ENCODE measurements around the gene CPM. TPM values are rescaled to one million over a fixed set of nuclear protein-coding genes. Genes with fewer than 3 reads are reported as not detected.
A peak's percentile ranks its signal among the peaks of the same experiment; 100 is the strongest.
"Not testable (repeated sequence)": the region's sequence is repeated elsewhere in the genome, so short reads cannot be mapped to it uniquely, and the experiment has no call there.

Gene CPM
- total RNA-seq, 1 experiment from 2014 or later, result 18.0 TPM

GRCh38 chr12:68846811-68847210, 86.2 kb downstream of the CPM start:
- in situ Hi-C loops (cut with HindIII; ENCODE audit: low pct_unique_long_range_greater_than_20kb, low sequenced_read_pairs), result no loop called here
- DNase-seq (ENCODE audit: low read depth), result no peak

DNA sequence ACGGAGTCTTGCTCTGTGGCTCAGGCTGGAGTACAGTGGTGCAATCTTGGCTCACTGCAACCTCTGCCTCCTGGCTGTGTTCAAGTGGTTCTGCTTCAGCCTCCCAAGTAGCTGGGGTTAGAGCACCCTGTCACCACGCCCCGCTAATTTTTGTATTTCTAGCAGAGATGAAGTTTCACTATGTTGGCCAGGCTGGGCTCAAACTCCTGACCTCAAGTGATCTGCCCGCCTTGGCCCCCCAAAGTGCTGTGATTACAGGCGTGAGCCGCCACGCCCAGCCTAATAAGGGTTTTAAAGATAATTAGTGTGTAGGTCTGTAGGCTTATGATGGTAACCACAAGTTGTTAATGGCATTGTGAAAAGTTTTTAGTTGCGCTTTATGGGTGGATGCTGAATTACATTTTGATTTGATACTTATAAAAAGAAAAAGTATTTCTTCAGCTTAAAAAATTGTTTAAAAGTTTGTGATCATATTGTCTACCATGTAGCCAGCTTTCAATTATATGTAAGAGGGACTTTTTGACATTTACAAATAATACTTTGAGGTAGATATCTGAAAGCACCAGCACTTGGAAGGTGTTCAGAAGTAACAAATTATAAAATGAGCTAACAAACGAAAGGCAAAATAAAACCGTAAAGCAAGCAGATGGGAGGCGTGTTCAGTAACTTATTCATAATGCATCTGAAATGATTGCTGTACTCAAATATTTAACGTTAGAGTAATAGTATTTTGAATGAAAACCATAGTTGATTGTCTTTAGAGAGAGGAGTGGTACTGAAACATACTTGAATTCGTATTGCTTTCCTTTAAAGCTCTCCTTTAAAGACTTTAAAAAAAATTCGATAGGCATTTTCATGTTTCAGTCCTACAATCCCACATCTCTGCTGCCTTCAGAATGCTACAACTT, 87.9 kb downstream of the CPM start:
- peak; percentile 41 for DNase-seq (ENCODE audit: low read depth)
- in situ Hi-C loops (cut with HindIII; ENCODE audit: low pct_unique_long_range_greater_than_20kb, low sequenced_read_pairs), result no loop called here

DNA sequence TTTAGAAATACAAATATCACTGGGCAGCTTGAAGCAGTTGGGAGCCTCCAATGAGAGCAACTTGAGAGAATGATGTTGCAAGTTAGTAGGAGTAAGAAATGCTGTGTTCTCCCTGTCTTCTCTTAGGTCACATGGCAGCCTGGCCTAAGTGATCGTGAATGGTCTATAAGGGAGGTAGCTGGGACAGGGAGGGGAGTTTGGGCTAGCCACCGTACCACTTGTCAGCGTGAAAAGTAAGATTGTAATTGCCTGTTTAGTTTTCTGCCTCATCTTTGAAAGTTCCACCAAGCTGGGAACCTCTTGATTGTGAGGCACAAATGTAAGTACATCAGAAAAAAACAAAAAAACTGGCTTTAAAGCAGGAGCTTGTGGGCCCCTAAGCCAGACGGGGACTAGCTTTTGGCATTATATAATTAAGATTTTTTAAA, 88.6 kb downstream of the CPM start:
- DNase-seq (ENCODE audit: low read depth), result no peak
- in situ Hi-C loops (cut with HindIII; ENCODE audit: low pct_unique_long_range_greater_than_20kb, low sequenced_read_pairs), result no loop called here

DNA sequence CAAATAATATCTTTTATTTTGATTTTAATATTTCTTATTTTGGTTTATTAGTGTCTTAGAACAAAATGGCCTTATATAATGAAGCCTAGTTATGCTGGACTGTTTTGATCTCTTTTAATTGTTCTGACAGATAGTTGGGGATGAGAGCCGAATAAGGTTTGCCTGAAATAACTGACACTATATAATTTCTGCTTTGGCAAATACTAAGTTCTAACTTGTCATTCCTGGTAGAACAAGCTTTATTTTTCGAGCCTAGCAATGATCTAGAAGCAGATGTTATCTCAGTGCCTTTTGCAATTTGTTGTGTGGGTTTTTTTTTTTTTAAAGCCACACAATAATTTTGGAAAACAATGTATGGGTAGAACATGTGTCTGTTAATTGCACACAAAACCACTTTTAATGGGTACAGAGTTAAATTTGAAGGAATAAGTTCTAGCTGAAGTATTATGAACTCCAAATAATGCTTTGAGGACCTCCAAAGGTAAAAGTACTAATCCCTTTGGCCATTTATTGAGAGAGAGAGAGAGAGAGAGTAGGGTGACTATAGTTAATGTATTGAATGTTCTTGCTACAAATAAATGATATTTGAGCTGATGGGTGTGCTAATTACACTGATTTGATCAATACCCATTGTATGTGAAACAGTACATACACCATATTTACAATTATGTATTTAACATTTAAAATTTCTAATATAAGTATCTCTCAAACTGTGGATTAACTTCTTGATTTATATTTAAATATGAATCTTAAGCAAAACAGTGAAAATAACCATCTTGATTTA, 90.0 kb downstream of the CPM start:
- DNase-seq (ENCODE audit: low read depth), result no peak
- in situ Hi-C loops (cut with HindIII; ENCODE audit: low pct_unique_long_range_greater_than_20kb, low sequenced_read_pairs), result no loop called here

DNA sequence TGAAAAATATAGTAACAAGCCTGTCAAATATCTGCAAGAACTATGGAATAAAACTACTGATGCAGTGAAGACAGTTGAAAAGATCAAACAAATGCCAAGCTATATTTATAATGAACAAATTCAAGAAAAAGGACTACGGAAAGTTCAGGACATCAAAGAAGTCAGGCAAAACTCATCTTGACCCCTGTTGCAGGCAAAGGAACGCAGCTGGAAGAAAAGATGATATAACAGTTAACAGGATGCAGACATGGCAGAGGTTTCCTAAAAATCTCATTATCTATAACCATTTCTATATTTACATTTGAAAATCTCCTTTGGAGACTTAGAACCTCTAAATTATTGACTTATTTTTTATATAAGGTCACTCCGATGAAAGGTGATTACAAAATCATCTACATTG, 90.8 kb downstream of the CPM start:
- DNase-seq (ENCODE audit: low read depth), result no peak
- in situ Hi-C loops (cut with HindIII; ENCODE audit: low pct_unique_long_range_greater_than_20kb, low sequenced_read_pairs), result no loop called here

DNA sequence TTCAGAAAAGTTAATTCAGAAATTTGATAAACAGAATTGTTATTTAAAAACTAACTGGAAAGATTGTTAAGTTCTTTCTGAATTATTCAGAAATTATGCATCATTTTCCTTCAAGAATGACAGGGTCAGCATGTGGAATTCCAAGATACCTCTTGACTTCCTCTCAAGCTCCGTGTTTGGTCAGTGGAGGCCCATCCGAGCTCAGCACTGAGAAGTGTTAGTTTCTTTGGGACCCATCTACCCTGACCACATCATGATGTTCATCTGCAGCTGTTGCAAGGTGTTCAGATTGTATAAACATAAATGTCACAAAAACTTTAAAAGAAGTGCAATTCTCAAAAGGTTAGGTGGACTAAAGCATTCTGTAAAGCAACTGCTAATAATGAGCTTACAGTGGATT, 91.3 kb downstream of the CPM start:
- in situ Hi-C loops (cut with HindIII; ENCODE audit: low pct_unique_long_range_greater_than_20kb, low sequenced_read_pairs), result no loop called here
- no peak for DNase-seq (ENCODE audit: low read depth)

GRCh38 chr12:68841175-68841574, 91.8 kb downstream of the CPM start:
- DNase-seq (ENCODE audit: low read depth); in situ Hi-C loops (cut with HindIII; ENCODE audit: low pct_unique_long_range_greater_than_20kb, low sequenced_read_pairs): not testable (repeated sequence)

DNA sequence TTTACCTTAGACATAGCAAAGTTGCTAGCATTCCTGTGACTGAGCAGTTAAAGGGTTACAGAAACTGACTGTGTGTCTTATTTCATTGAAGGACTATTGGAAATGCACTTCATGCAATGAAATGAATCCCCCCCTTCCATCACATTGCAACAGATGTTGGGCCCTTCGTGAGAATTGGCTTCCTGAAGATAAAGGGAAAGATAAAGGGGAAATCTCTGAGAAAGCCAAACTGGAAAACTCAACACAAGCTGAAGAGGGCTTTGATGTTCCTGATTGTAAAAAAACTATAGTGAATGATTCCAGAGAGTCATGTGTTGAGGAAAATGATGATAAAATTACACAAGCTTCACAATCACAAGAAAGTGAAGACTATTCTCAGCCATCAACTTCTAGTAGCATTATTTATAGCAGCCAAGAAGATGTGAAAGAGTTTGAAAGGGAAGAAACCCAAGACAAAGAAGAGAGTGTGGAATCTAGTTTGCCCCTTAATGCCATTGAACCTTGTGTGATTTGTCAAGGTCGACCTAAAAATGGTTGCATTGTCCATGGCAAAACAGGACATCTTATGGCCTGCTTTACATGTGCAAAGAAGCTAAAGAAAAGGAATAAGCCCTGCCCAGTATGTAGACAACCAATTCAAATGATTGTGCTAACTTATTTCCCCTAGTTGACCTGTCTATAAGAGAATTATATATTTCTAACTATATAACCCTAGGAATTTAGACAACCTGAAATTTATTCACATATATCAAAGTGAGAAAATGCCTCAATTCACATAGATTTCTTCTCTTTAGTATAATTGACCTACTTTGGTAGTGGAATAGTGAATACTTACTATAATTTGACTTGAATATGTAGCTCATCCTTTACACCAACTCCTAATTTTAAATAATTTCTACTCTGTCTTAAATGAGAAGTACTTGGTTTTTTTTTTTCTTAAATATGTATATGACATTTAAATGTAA, 93.5 kb downstream of the CPM start:
- DNase-seq (ENCODE audit: low read depth), result no peak
- in situ Hi-C loops (cut with HindIII; ENCODE audit: low pct_unique_long_range_greater_than_20kb, low sequenced_read_pairs), result no loop called here

DNA sequence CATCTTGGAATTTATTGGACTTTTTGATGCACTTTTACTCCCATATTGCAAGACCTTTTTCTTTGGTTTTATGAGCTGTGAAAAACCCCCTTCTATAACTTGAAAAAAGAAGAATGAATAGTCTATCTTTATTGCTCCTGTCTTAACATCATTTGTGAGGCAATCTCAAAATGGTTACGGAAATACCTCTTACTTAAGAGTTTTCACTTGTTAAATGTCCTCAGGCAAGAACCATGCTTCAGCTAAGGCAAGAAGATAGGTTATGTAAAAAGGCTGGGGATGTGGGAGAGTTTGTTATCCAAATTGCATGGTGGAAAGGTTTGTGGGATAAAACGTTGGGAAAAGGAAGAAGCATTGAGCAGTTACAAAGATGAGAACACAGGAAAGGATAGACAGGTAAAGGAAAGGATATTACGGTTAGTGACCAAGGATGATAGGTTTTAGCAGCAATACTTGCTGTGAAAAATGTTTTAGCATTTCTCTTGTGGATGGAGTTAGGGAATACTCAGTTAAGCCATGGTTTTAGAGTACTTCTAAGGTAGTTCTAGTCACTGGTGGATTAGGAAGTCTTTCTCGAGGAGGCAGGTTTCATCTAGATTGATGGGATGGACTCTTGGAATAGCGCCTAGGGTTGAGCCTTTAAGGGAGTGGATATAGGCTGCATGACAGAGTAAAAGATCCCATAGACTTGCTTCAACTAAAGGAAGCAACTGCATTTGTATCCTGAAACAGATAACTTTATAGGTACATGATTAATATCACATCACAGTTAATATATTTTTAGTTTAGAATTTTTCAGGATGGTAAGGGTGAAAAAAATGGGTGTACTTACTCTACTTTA, 94.7 kb downstream of the CPM start:
- DNase-seq (ENCODE audit: low read depth), result no peak
- in situ Hi-C loops (cut with HindIII; ENCODE audit: low pct_unique_long_range_greater_than_20kb, low sequenced_read_pairs), result no loop called here

DNA sequence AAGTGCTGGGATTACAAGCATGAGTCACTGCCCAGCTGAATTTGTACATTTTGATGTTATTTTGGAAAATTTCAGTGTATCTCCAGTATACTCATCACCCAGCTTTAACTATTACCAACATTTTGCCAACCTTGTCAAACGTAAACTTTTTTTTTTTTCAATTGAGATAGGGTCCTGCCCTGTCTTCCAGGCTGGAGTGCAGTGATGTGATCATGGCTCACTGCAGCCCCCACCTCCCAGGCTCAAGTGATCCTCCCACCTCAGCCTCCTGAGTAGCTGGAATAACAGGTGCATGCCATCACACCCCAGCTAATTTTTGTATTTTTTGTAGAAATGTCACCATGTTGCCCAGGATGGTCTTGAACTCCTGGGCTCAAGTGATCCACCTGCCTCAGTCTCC, 95.8 kb downstream of the CPM start:
- in situ Hi-C loops (cut with HindIII; ENCODE audit: low pct_unique_long_range_greater_than_20kb, low sequenced_read_pairs), result no loop called here
- DNase-seq (ENCODE audit: low read depth), result no peak

DNA sequence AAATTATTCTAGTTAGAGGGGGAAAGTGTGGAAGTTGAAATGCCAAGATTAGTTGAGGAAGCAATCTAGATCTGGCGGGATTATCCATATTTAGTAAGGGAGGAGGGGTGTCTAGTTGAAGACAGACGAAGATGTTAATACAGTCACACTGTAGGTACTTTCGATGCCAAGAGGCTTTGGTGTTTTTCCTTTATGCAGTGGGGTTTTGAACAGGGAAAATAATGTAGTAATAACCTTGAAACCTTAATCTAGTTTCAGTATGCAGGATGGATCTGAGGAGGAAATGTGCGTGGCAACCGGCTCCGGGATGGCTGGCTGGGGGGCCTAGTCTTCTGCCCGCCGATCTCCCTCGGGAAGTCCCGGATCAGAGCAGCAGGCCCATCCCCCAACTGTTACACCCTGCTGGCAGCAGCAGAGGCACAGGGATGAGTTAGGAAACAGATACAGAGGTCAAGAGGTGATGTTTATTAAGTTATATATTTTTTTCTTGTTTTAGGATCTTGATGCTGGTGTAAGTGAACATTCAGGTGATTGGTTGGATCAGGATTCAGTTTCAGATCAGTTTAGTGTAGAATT, 97.5 kb downstream of the CPM start:
- in situ Hi-C loops (cut with HindIII; ENCODE audit: low pct_unique_long_range_greater_than_20kb, low sequenced_read_pairs), result no loop called here
- DNase-seq (ENCODE audit: low read depth), result no peak

DNA sequence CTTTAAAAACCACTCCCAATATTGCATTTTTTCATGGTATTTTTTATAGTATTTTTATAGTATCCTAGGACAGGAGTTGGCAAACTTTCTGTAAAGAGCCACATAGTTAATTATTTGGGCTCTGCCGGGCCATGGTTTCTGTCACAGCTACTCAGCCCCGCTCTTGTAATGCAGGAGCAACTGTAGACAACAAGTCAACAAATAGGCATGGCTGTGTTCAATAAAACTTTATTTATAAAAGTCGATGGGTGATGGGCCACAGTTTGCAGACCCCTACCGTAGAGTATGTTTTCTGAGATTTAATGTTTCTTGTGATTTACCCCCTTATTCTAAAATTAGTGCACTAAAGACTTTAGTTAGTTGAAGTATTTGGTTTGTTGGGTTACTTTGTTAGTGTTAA, 99.5 kb downstream of the CPM start:
- in situ Hi-C loops (cut with HindIII; ENCODE audit: low pct_unique_long_range_greater_than_20kb, low sequenced_read_pairs), result no loop called here
- DNase-seq (ENCODE audit: low read depth), result no peak

GRCh38 chr12:68832504-68832867, 100.5 kb downstream of the CPM start:
- in situ Hi-C loops (cut with HindIII; ENCODE audit: low pct_unique_long_range_greater_than_20kb, low sequenced_read_pairs), result no loop called here
- DNase-seq (ENCODE audit: low read depth), result no peak

- in situ Hi-C loops (cut with HindIII; ENCODE audit: low pct_unique_long_range_greater_than_20kb, low sequenced_read_pairs), result no loop called here
- DNase-seq (ENCODE audit: low read depth), result no peak
Measured at GRCh38 chr12:68831751-68832503, 101.0 kb downstream of the CPM start.

DNA sequence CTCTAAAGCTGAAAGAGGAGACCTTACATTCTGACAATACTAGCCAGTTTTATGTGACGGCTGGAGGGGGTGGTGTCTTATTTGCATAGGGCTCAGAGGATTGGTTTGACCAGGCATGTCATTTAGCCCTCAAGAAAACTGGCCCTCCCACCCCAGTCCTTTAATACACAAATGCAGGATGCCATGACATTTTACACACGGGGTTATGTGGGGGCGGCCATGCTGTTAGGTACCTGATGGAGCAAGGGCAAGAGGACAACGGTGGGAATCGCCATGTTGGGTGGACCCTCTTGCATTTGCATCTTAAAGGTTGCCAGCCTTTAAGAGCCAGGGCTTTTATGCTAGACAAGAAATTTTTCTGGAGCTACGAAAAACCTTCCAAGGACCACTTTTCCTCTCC, 101.7 kb downstream of the CPM start:
- peak; percentile 67 for DNase-seq (ENCODE audit: low read depth)
- in situ Hi-C loops (cut with HindIII; ENCODE audit: low pct_unique_long_range_greater_than_20kb, low sequenced_read_pairs), result no loop called here

GRCh38 chr12:68828672-68829068, 104.3 kb downstream of the CPM start:
- in situ Hi-C loops (cut with HindIII; ENCODE audit: low pct_unique_long_range_greater_than_20kb, low sequenced_read_pairs), result no loop called here
- DNase-seq (ENCODE audit: low read depth), result no peak
